ENCODE measurements around the gene ACOT2. TPM values are rescaled to one million over a fixed set of nuclear protein-coding genes. Genes with fewer than 3 reads are reported as not detected.
A peak's percentile ranks its signal among the peaks of the same experiment; 100 is the strongest.

Gene ACOT2
- total RNA-seq, 2 donors from 2014 or later: 8.4 to 12.9 TPM

- no peak overlapping the region for H3K27ac Mint-ChIP-seq
- DNase-seq (no peak), ATAC-seq (replicated peaks in 1 of 2) (no peak)
- no peaks in the 10 kb centered on the region for H3K36me3 Mint-ChIP-seq (ENCODE audit: insufficient read depth in 2 of 2)
- H3K4me1 Mint-ChIP-seq (ENCODE audit: low read depth): peaks cover 5% of the 10 kb centered on the region
- no peak overlapping the region for H3K4me3 Mint-ChIP-seq
- peaks cover 0 to 1% of the 10 kb centered on the region in 2 donors for H3K9me3 Mint-ChIP-seq
- H3K27me3 Mint-ChIP-seq (ENCODE audit: low read depth): no peaks in the 10 kb centered on the region
Measured at GRCh38 chr14:73610687-73611086, 41.7 kb downstream of the ACOT2 start.

GRCh38 chr14:73612339-73613045 lies 43.5 kb downstream of the ACOT2 start, which contains the start of gene ACOT6:
ACOT6 (plus strand) TSS chr14:73612517; CDS start chr14:73612572, 55 bp downstream.
- Mint-ChIP-seq H3K27me3 (ENCODE audit: low read depth) (no peaks in the 10 kb centered on the region), H3K9me3 (no peaks in the 10 kb centered on the region), H3K4me3 (peak within 1 kb of the TSS; percentile 86 to 89), H3K27ac (no peak within 1 kb of the TSS), H3K36me3 (ENCODE audit: insufficient read depth in 2 of 2) (no peaks in the 10 kb centered on the region), H3K4me1 (ENCODE audit: low read depth) (peaks cover 5% of the 10 kb centered on the region)
- peak; percentile 64 to 72 for DNase-seq
- ATAC-seq (replicated peaks in 1 of 2): peak; percentile 89 to 91

- ATAC-seq (replicated peaks in 1 of 2) (peak in 1 of 2 donors; percentile 20), DNase-seq (no peak)
- H3K27me3 Mint-ChIP-seq (ENCODE audit: low read depth): no peaks in the 10 kb centered on the region
- peak overlapping the region; percentile 86 to 89 for H3K4me3 Mint-ChIP-seq
- H3K36me3 Mint-ChIP-seq (ENCODE audit: insufficient read depth in 2 of 2): no peaks in the 10 kb centered on the region
- H3K27ac Mint-ChIP-seq: no peak overlapping the region
- peaks cover 5% of the 10 kb centered on the region for H3K4me1 Mint-ChIP-seq (ENCODE audit: low read depth)
- no peaks in the 10 kb centered on the region for H3K9me3 Mint-ChIP-seq
Measured at GRCh38 chr14:73613046-73613383, 44.0 kb downstream of the ACOT2 start.

- Mint-ChIP-seq H3K4me1 (ENCODE audit: low read depth) (peaks cover 5% of the 10 kb centered on the region), H3K27me3 (ENCODE audit: low read depth) (no peaks in the 10 kb centered on the region), H3K27ac (no peak overlapping the region), H3K4me3 (peak overlapping the region; percentile 86 to 89), H3K9me3 (no peaks in the 10 kb centered on the region), H3K36me3 (ENCODE audit: insufficient read depth in 2 of 2) (no peaks in the 10 kb centered on the region)
- no peak for ATAC-seq (replicated peaks in 1 of 2)
- DNase-seq: no peak
Measured at GRCh38 chr14:73613419-73613963, 44.5 kb downstream of the ACOT2 start.

- Mint-ChIP-seq H3K4me1 (ENCODE audit: low read depth) (peaks cover 5% of the 10 kb centered on the region), H3K9me3 (no peaks in the 10 kb centered on the region), H3K36me3 (ENCODE audit: insufficient read depth in 2 of 2) (no peaks in the 10 kb centered on the region), H3K4me3 (no peak overlapping the region), H3K27me3 (ENCODE audit: low read depth) (no peaks in the 10 kb centered on the region), H3K27ac (no peak overlapping the region)
- no peak for DNase-seq
- ATAC-seq (replicated peaks in 1 of 2): no peak
Measured at GRCh38 chr14:73616831-73617230, 47.8 kb downstream of the ACOT2 start.

GRCh38 chr14:73619524-73619923 lies 50.5 kb downstream of the ACOT2 start:
- Mint-ChIP-seq H3K4me1 (ENCODE audit: low read depth) (no peaks in the 10 kb centered on the region), H3K36me3 (ENCODE audit: insufficient read depth in 2 of 2) (no peaks in the 10 kb centered on the region)

GRCh38 chr14:73620268-73620667 lies 51.3 kb downstream of the ACOT2 start:
- no peaks in the 10 kb centered on the region for H3K27me3 Mint-ChIP-seq (ENCODE audit: low read depth)
- ATAC-seq (replicated peaks in 1 of 2) (no peak), DNase-seq (no peak)
- no peak overlapping the region for H3K27ac Mint-ChIP-seq
- H3K4me1 Mint-ChIP-seq (ENCODE audit: low read depth): no peaks in the 10 kb centered on the region
- no peaks in the 10 kb centered on the region for H3K9me3 Mint-ChIP-seq
- H3K4me3 Mint-ChIP-seq: no peak overlapping the region
- H3K36me3 Mint-ChIP-seq (ENCODE audit: insufficient read depth in 2 of 2): no peaks in the 10 kb centered on the region

More at GRCh38 chr14:73619524-73619923, 50.5 kb downstream of the ACOT2 start:
- Mint-ChIP-seq H3K27ac (no peak overlapping the region), H3K4me3 (no peak overlapping the region), H3K27me3 (ENCODE audit: low read depth) (no peaks in the 10 kb centered on the region), H3K9me3 (no peaks in the 10 kb centered on the region)
- ATAC-seq (replicated peaks in 1 of 2) (no peak), DNase-seq (no peak)

GRCh38 chr14:73623504-73624054 lies 54.6 kb downstream of the ACOT2 start:
- Mint-ChIP-seq H3K4me1 (ENCODE audit: low read depth) (peaks cover 7% of the 10 kb centered on the region), H3K36me3 (ENCODE audit: insufficient read depth in 2 of 2) (no peaks in the 10 kb centered on the region), H3K27ac (no peak overlapping the region), H3K4me3 (no peak overlapping the region), H3K27me3 (ENCODE audit: low read depth) (no peaks in the 10 kb centered on the region), H3K9me3 (no peaks in the 10 kb centered on the region)
- no peak for ATAC-seq (replicated peaks in 1 of 2)
- no peak for DNase-seq

Other genes with a start within 250 kb of the ACOT2 start
- 10 to 100 TPM; 63.4 to 66.3 TPM for gene NUMB, start 110.7 kb upstream of the ACOT2 start, total RNA-seq
- gene RIOX1, start 78.3 kb upstream of the ACOT2 start, total RNA-seq: 10 to 100 TPM; 12.1 to 13.3 TPM
- gene ACOT1, start 32.1 kb upstream of the ACOT2 start, total RNA-seq: 1 to 10 TPM; 1.1 to 3.4 TPM
- gene HEATR4, start 10.3 kb upstream of the ACOT2 start, total RNA-seq: under 1 TPM; 0.22 to 0.30 TPM
- gene ACOT4, start 22.7 kb downstream of the ACOT2 start, total RNA-seq: 1 to 10 TPM; 4.4 to 5.2 TPM
- gene ACOT6, start 43.3 kb downstream of the ACOT2 start, total RNA-seq: not detected
- 1 to 10 TPM; 6.8 to 8.3 TPM for gene DNAL1, start 75.8 kb downstream of the ACOT2 start, total RNA-seq
- 10 to 100 TPM; 38.1 to 47.5 TPM for gene PNMA1, start 145.2 kb downstream of the ACOT2 start, total RNA-seq